GM12878 (cell line): Measurements from ENCODE around the gene ANKIB1.

ENCODE experiments used
- CEBPB ChIP-seq, 2 experiments: fragments of 150-350 bp in 1 of 2; IDR thresholded peaks; 2 replicates each; pipeline ENCODE4 v1.6.1; 2012 to 2014; ENCODE audit warnings: low read depth in 2 of 2, low read length in 2 of 2, borderline replicate concordance in 1 of 2, inconsistent platforms in 1 of 2
- HDAC2 ChIP-seq: fragments of 200-600 bp; sonication (generic); IDR thresholded peaks from 2 replicates; pipeline ENCODE4 v1.6.1; 2017
- PAX5 ChIP-seq: IDR thresholded peaks from 2 replicates; pipeline ENCODE4 v1.6.1; 2011; ENCODE audit warnings: low read depth, low read length, borderline replicate concordance
- PKNOX1 ChIP-seq: fragments of 450-650 bp; IDR thresholded peaks from 2 replicates; pipeline ENCODE4 v1.6.1; 2016; ENCODE audit warnings: mild to moderate bottlenecking
- POLR2AphosphoS5 ChIP-seq: IDR thresholded peaks from 2 replicates; pipeline ENCODE4 v1.6.1; 2011; ENCODE audit warnings: mild to moderate bottlenecking, low read length, inconsistent platforms
- SRF ChIP-seq, 2 experiments: IDR thresholded peaks; 2 replicates each; pipeline ENCODE4 v1.6.1; 2011; ENCODE audit warnings: low read depth in 2 of 2, low read length in 2 of 2, mild to moderate bottlenecking in 1 of 2, moderate library complexity in 1 of 2
- STAT1 ChIP-seq: fragments of 450-650 bp; conservative IDR thresholded peaks from 2 replicates; pipeline ENCODE4 v1.6.1; 2014; ENCODE audit warnings: antibody characterized with exemption, mild to moderate bottlenecking

- TF ChIP-seq SRF (IDR thresholded peaks at IDR 0.05; ENCODE audit: low read depth in 2 of 2, low read length in 2 of 2) (no peak), PKNOX1 (no peak), HDAC2 (no peak), CEBPB (IDR thresholded peaks at IDR 0.05; ENCODE audit: borderline replicate concordance in 1 of 2, low read depth in 2 of 2, low read length in 2 of 2) (no peak), STAT1 (no peak), PAX5 (no peak), POLR2AphosphoS5 (no peak)
Observed at GRCh38 chr7:92276460-92276864, 30.7 kb downstream of the ANKIB1 start.
